ENCODE measurements around the gene MRTO4. TPM values are rescaled to one million over a fixed set of nuclear protein-coding genes. Genes with fewer than 3 reads are reported as not detected.
"Not testable (repeated sequence)": the region's sequence is repeated elsewhere in the genome, so short reads cannot be mapped to it uniquely, and the experiment has no call there.

MRTO4 gene
- total RNA-seq, 1 donor, result 22.7 TPM

DNA sequence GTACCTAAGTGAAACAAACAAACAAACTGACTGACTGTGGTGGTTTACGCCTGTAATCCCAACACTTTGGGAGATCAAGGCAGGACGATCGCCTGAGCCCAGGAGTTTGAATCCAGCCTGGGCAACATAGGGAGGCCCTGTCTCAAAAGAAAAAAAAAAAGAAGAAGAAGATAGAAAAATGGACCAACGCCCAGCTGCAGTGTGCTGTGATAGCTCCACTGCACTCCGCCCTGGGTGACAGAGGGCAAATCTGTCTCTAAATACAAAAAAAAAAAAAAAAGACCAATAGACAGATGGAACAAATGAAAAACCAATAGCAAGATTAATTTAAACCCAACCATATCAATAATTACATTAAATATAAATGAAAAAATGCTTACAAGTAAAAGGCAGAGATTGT, 23.0 kb downstream of the MRTO4 start:
- H3K4me3 ChIP-seq (ENCODE audit: low read depth, low read length), result no peak overlapping the region
- TF ChIP-seq, protein P1, sequence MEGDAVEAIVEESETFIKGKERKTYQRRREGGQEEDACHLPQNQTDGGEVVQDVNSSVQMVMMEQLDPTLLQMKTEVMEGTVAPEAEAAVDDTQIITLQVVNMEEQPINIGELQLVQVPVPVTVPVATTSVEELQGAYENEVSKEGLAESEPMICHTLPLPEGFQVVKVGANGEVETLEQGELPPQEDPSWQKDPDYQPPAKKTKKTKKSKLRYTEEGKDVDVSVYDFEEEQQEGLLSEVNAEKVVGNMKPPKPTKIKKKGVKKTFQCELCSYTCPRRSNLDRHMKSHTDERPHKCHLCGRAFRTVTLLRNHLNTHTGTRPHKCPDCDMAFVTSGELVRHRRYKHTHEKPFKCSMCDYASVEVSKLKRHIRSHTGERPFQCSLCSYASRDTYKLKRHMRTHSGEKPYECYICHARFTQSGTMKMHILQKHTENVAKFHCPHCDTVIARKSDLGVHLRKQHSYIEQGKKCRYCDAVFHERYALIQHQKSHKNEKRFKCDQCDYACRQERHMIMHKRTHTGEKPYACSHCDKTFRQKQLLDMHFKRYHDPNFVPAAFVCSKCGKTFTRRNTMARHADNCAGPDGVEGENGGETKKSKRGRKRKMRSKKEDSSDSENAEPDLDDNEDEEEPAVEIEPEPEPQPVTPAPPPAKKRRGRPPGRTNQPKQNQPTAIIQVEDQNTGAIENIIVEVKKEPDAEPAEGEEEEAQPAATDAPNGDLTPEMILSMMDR (IDR thresholded peaks at IDR 0.05; ENCODE audit: insufficient read depth, low read length), result no peak
- DNase-seq (ENCODE audit: low read depth), result no peak

GRCh38 chr1:19283891-19284290, 32.3 kb downstream of the MRTO4 start:
- TF ChIP-seq, protein P1 (IDR thresholded peaks at IDR 0.05; ENCODE audit: insufficient read depth, low read length), result no peak
- DNase-seq (ENCODE audit: low read depth), result no peak
- no peak overlapping the region for H3K4me3 ChIP-seq (ENCODE audit: low read depth, low read length)

DNA sequence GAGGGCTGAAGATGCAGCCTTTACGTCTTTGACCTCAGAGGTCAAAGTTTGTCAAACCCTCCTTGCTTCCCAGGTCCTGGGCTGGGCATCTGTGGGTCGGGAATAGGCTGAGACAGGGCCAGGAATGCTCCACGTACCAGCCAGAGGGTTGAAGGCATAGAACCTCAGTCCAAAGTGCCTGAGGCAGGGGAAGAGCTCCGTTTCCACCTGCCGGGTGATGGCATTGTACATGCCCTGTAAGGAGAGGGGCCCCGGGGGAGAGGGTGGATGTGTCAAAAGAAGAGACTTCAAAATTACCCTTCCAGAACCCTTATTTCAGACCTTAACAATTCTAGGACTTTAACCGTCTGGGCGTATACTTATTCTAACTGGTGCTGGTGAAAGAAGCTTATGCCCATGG, 33.3 kb downstream of the MRTO4 start:
- TF ChIP-seq, protein P1 (IDR thresholded peaks at IDR 0.05; ENCODE audit: insufficient read depth, low read length), result no peak
- no peak for DNase-seq (ENCODE audit: low read depth)
- no peak overlapping the region for H3K4me3 ChIP-seq (ENCODE audit: low read depth, low read length)

DNA sequence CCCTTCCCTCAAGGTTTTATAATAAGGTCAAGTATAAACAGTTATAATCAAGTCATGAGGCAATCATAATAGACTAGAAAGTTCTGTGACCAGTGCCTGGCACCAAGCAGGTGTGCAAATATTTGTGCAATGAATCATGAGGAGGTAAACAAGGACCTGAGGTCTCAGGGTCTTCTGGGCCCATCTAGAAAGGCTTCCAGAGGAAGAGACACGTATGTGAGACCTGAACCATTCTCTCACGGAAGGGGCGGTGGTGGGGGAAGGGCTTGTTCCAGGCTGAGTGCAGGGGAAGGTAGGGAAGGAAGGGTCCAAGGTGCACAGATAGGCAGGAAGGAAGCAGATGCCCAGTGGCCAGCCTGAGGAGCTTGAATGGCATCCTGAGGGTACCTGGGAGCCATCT, 33.8 kb downstream of the MRTO4 start:
- DNase-seq (ENCODE audit: low read depth); H3K4me3 ChIP-seq (ENCODE audit: low read depth, low read length): not testable (repeated sequence)

DNA sequence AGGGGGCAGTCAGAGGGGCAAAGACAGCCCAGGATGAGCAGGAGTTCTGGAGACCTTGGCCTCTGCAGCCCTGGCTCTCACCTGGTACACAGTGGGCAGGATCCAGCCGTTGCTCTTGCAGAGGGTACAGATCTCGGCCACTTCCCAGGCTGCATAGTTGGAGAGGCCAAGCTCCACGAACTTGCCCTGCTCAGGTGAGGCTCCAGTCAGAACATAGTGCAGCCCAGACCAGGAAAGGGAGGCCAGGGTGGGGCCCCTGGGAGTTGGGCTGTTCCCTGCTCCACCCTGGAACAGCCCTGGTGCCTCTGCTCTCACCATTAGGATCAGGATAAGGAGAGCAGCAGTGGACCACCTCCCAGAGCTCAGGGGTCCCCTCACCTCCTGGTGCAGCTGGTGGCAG, 34.2 kb downstream of the MRTO4 start:
- not testable (repeated sequence) for DNase-seq (ENCODE audit: low read depth)

DNA sequence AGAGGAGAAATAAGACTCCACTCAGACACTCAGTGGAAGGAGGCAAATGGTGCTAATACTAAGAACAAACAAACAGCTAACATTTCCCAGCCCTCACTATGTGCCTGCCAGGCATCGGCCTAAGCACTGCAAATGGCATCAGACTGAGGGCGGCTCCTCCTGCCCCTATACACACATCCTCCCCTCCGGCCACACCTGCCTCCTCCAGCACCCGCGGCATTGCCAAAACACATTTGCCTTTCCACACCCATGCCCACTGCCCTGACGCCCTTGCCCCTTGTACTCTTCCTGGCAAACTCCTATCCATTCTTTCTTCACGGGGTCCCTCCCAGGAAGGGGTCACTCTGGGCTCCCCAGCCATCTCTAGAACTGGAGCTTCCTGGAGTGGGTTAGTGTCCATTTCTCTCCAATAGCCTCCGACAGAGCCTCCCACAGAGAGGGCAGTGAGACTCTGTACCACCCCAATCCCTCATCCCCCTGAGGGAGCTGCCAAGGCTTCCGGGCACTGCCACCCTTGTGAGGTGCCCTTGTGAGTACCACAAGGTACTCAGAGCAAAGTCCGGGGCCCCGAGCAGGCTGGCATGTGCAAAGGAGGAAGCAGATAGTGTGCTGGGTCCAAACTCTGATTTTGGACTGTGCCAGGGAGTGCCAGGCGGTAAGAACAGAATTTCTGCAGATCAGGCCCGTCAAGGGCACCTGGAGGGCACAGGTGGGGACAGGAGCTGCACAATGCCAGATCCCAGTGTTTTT, 36.0 kb downstream of the MRTO4 start:
- no peak for DNase-seq (ENCODE audit: low read depth)
- TF ChIP-seq, protein P1 (IDR thresholded peaks at IDR 0.05; ENCODE audit: insufficient read depth, low read length), result no peak
- no peak overlapping the region for H3K4me3 ChIP-seq (ENCODE audit: low read depth, low read length)

More for the DNA sequence above, 34.2 kb downstream of the MRTO4 start:
- not testable (repeated sequence) for H3K4me3 ChIP-seq (ENCODE audit: low read depth, low read length)

- H3K4me3 ChIP-seq (ENCODE audit: low read depth, low read length), result peak within 1 kb of the TSS; percentile 25
- DNase-seq (ENCODE audit: low read depth), result not testable (repeated sequence)
These were observed 37.0 kb downstream of the MRTO4 start, which contains the start of gene AKR7A3 for GRCh38 chr1:19288324-19289241. AKR7A3 (minus strand) TSS chr1:19288770; CDS start chr1:19288709, 61 bp downstream.

- no peak for DNase-seq (ENCODE audit: low read depth)
- H3K4me3 ChIP-seq (ENCODE audit: low read depth, low read length), result no peak overlapping the region
- TF ChIP-seq, protein P1 (IDR thresholded peaks at IDR 0.05; ENCODE audit: insufficient read depth, low read length), result no peak
These were observed 37.6 kb downstream of the MRTO4 start for GRCh38 chr1:19289244-19289643.
